22Rv1 (cell line): ENCODE results near the gene ATP8A1.

Source experiments
- CTCF ChIP-seq: fragments of 450-650 bp; IDR thresholded peaks from 2 replicates; pipeline ENCODE4 v1.5.1; 2017; ENCODE audit warnings: mild to moderate bottlenecking
- ZFX ChIP-seq: fragments of 450-650 bp; IDR thresholded peaks from 2 replicates; pipeline ENCODE4 v1.6.1; 2017; ENCODE audit warnings: antibody characterized with exemption, borderline replicate concordance

GRCh38 chr4:42488114-42488513, 168.8 kb downstream of the ATP8A1 start:
- TF ChIP-seq CTCF (no peak), ZFX (no peak)
